GM12872 (cell line): Measurements from ENCODE around the gene IL33.

Experiments
- TF ChIP-seq, protein P1 (sequence below): IDR thresholded peaks from 3 replicates; pipeline ENCODE4 v1.5.1; 2011; ENCODE audit warnings: low read depth, mild to moderate bottlenecking, low read length, moderate library complexity; ENCODE audit not compliant: insufficient read depth

The IL33 gene

DNA sequence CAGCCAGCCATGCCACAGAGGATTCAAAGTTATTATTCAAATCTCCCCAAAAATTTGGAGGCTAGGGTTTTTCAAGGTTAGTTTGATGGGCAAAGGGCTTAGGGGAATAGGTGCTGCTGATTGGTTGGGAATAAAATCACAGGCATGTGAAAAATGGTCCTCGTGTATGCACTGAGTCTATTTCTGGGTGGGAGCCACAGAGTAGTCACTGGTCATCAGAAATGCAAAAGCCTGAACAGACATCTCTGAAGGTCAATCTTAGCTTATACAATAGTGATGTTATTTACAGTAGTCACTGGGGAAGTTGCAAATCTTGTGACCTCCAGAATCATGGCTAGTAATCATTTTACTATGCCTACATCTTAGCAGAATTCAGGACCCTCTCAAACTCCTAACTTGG is 1.3 kb downstream of the IL33 start:
- TF ChIP-seq, protein P1, sequence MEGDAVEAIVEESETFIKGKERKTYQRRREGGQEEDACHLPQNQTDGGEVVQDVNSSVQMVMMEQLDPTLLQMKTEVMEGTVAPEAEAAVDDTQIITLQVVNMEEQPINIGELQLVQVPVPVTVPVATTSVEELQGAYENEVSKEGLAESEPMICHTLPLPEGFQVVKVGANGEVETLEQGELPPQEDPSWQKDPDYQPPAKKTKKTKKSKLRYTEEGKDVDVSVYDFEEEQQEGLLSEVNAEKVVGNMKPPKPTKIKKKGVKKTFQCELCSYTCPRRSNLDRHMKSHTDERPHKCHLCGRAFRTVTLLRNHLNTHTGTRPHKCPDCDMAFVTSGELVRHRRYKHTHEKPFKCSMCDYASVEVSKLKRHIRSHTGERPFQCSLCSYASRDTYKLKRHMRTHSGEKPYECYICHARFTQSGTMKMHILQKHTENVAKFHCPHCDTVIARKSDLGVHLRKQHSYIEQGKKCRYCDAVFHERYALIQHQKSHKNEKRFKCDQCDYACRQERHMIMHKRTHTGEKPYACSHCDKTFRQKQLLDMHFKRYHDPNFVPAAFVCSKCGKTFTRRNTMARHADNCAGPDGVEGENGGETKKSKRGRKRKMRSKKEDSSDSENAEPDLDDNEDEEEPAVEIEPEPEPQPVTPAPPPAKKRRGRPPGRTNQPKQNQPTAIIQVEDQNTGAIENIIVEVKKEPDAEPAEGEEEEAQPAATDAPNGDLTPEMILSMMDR, result no peak

DNA sequence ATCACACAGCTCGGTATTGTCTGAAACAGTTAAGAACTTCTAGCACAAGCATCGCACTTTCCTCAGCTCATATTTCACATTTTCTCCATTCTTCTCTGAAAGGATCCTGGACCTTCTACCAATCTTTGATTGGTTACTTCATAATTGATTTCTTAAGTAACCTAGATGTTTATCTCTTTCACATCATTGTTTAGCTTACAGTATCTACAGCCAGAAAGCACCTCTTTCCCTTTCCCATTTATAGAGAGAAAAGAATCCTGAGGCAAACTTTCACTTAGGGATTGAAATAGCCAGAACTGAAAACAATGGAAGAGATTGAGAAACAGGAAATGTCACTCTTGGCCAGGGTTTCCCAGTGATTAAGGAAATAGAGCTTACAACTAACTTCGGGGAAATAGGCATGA is 2.5 kb downstream of the IL33 start:
- TF ChIP-seq, protein P1, result no peak

DNA sequence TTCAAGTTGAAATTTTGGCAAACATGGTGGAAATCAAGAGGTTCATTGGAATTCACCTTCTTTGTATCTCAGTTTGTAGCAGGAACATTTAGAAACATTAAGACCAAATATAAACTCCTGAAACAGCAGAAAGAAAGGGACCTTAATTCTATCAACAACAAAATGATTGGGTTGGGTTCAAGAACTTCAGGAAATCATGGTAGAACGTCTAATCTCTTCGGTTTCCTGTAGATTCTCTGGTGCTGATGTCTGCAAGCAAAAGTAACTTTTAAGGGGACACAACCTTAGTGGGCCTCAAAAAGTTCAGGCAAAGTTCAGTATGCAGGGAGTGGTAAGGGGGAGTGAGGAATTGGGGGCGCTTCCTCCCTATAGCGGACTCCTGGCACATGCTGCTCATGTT is 3.4 kb downstream of the IL33 start:
- TF ChIP-seq, protein P1, result no peak

DNA sequence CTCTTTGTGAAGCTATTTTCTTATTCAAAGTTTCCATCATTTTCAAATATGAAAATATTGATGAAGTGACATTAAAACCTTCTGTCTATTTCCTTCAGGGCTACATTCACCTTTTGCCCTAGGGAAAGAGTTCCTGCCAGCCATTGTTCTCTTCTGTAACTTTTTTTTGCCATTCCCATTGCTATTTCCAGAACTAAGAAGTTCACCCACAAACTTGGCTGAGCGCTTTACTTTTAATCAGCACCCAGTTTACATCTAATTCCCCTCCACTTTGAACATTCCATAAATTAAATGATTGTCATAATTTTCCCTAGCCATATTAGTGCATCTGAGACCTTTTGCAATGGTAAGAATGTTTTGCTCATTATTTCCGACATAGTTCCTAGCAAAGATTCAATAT is 4.4 kb downstream of the IL33 start:
- TF ChIP-seq, protein P1, result no peak

DNA sequence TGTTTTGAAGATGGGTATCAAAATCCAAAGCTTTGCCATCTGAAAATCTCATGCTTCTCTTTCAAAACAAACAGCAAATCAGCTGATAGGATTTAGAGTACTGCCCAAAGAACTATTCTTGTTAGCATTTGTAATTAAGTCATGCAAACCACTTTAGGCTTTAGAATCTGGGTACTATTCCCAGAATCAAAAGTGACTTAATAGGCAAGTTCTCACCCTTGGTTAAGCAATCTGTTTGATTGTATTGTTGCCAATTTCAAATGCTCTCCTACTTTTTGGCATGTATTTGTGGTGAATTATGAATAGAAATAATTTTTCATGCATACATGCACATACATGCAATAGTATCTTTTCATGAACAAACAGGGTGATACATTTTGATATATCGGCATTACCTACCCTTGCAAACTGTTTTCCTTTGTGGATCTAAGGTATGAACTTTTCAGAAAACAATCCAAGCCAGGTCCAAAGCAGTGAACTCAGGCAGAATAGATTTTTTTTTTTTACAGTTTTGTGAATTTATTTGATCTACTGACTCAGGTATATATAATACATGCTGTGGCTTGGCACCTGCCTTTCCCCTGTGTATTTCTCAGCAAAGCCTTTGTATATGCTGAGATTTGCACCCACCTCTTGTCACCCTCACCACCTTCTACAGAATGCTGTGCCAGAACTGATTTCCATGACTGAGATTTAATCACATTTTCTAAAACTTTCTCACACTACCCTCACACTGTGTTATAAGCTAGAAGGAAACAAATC is 9.0 kb downstream of the IL33 start:
- TF ChIP-seq, protein P1, result no peak

DNA sequence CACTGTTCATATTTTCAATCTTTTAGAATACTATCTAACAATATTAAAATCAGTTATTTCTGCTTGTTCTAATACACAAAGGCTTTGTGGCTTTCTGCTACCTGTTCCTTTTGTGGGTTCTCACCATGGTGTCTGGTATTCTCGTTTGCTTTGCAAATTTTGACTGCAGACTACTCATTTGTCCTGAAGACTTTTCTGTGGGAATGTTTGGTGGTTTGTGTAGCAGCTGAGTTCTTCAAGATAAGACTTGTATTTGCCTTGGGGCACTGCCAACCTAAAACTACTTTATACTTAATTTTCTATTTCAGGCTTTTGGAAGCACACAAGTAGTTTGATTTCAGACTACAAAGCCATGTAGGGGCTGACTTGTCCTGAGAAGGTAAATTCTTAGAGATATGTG is 11.1 kb downstream of the IL33 start:
- TF ChIP-seq, protein P1, result no peak

DNA sequence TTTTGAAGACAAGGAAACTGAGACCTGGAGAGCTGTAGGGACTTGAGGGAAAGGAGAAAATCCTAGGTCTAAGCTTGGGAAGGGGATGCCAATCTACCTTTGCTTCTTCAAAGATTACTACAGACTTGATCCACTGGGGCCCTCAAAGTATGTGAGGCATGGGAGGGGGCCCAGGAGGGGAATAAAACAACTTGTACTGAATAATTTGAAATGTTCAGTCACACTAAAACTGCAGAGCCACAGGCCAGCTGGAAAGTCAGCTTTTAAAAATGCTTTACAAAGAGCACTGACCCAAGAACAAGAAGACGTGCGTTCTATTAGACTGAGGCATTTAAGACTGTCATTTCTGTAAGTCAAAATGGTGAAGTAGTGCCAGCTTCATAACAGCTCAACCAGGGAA is 13.6 kb downstream of the IL33 start:
- TF ChIP-seq, protein P1, result no peak
